Stomach (tissue), 4 donors: ENCODE data around the gene ARX.

Experiments
- EP300 ChIP-seq: sonication (generic); formaldehyde crosslinking; IDR thresholded peaks from one replicate; pipeline ENCODE4 v1.6.1; 2017; ENCODE audit warnings: antibody characterized with exemption
- POLR2A ChIP-seq, 4 donors: fragments of 450-650 bp; IDR thresholded peaks; one replicate each; pipeline ENCODE4 v1.6.1; 2016; ENCODE audit warnings: antibody characterized with exemption in 4 of 4, control low read depth in 2 of 4, mild to moderate bottlenecking in 1 of 4, moderate library complexity in 1 of 4
- TF ChIP-seq, protein P1 (sequence below), 7 experiments: fragments of 450-650 bp in 4 of 7; fragments of 200-600 bp in 3 of 7; sonication (generic) in 3 of 7; IDR thresholded peaks; one replicate each; pipeline ENCODE4 v1.5.1; 2016 to 2019; ENCODE audit warnings: antibody characterized with exemption in 7 of 7, control low read depth in 2 of 7, mild to moderate bottlenecking in 1 of 7

DNA sequence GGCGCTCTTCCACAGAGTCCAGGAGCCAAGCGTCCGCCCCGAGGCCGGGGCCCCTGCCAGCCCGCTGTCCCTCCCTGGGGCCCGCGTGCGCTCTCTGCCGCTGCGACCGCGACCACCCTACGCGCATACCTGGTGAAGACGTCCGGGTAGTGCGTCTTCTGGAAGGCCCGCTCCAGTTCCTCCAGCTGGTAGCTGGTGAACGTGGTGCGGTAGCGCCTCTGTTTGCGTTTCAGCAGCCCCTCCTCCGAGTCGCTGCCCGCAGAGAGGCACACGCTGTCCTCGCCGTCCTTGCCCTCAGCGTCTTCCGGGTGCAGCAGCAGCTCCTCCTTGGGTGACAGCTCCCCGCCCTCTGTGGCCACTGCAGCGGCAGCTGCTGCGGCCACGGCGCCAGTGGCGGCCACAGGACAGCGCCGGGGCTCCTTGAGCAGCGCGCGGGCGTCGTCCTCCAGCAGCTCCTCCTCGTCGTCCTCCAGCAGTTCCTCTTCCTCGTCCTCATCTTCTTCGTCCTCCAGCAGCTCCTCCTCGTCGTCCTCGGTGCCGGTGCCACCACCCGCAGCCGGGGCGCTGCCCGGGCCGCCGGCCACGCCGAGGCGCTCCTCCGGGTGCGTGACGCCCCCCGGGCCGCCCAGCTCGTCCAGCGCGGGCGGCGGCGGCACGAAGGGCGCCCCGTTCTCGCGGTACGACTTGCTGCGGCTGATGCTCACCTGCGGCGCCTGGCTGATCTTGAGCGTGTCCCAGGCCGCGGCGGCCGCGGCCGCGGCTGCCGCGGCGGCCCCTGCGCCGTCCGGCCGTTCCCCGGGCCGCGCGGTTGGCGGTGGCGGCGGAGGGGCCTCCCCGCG, 2.8 kb downstream of the ARX start:
- TF ChIP-seq EP300 (no peak), POLR2A (IDR thresholded peaks at IDR 0.05) (no peak)
- TF ChIP-seq, protein P1, sequence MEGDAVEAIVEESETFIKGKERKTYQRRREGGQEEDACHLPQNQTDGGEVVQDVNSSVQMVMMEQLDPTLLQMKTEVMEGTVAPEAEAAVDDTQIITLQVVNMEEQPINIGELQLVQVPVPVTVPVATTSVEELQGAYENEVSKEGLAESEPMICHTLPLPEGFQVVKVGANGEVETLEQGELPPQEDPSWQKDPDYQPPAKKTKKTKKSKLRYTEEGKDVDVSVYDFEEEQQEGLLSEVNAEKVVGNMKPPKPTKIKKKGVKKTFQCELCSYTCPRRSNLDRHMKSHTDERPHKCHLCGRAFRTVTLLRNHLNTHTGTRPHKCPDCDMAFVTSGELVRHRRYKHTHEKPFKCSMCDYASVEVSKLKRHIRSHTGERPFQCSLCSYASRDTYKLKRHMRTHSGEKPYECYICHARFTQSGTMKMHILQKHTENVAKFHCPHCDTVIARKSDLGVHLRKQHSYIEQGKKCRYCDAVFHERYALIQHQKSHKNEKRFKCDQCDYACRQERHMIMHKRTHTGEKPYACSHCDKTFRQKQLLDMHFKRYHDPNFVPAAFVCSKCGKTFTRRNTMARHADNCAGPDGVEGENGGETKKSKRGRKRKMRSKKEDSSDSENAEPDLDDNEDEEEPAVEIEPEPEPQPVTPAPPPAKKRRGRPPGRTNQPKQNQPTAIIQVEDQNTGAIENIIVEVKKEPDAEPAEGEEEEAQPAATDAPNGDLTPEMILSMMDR (IDR thresholded peaks at IDR 0.05): no peak
